K562 (cell line): ENCODE data around the gene ATP23. TPM values are rescaled to one million over a fixed set of nuclear protein-coding genes. Genes with fewer than 3 reads are reported as not detected.

ENCODE experiments used
- AFF4 ChIP-seq: sonication (generic); formaldehyde crosslinking; IDR thresholded peaks from 2 replicates; pipeline ENCODE4 v1.8.0; 2023; ENCODE audit warnings: mild to moderate bottlenecking, missing genetic modification reagents
- DIDO1 ChIP-seq: fragments of 450-650 bp; IDR thresholded peaks from 2 replicates; pipeline ENCODE4 v1.6.1; 2016; ENCODE audit warnings: low read depth, missing biosample characterization, missing genetic modification characterization
- ELF2 ChIP-seq: fragments of 250-450 bp; sonication (Bioruptor Pico); IDR thresholded peaks from 2 replicates; pipeline ENCODE4 v1.5.0; 2021; ENCODE audit warnings: mild to moderate bottlenecking
- EWSR1 ChIP-seq: fragments of 450-650 bp; IDR thresholded peaks from 2 replicates; pipeline ENCODE4 v1.6.1; 2018; ENCODE audit warnings: borderline replicate concordance, mild to moderate bottlenecking, low read depth, moderate library complexity; ENCODE audit not compliant: partially characterized antibody
- GABPB2 ChIP-seq: fragments of 250-450 bp; sonication (Bioruptor Pico); conservative IDR thresholded peaks from 2 replicates; pipeline ENCODE4 v1.5.1; 2021; ENCODE audit warnings: mild to moderate bottlenecking
- MEF2A ChIP-seq: IDR thresholded peaks from 2 replicates; pipeline ENCODE4 v1.6.1; 2011; ENCODE audit warnings: low read depth, mild to moderate bottlenecking, low read length, moderate library complexity; ENCODE audit not compliant: control insufficient read depth
- NBN ChIP-seq: fragments of 450-650 bp; IDR thresholded peaks from 2 replicates; pipeline ENCODE4 v1.6.1; 2016; ENCODE audit warnings: low read depth, mild to moderate bottlenecking
- NRF1 ChIP-seq, 2 experiments: fragments of 450-650 bp; IDR thresholded peaks in 1 of 2; conservative IDR thresholded peaks in 1 of 2; 2 replicates each; pipeline ENCODE4 v1.6.1; 2014; ENCODE audit warnings: mild to moderate bottlenecking in 2 of 2
- PTTG1 ChIP-seq: fragments of 450-650 bp; IDR thresholded peaks from 2 replicates; pipeline ENCODE4 v1.6.1; 2016; ENCODE audit warnings: low read depth, mild to moderate bottlenecking, missing genetic modification characterization, missing compliant biosample characterization
- SOX6 ChIP-seq: fragments of 450-650 bp; IDR thresholded peaks from 2 replicates; pipeline ENCODE4 v1.6.1; 2014; ENCODE audit warnings: mild to moderate bottlenecking
- ZNF133 ChIP-seq: fragments of 250-450 bp; sonication (Bioruptor Pico); IDR thresholded peaks from 2 replicates; pipeline ENCODE4 v1.4.0; 2020; ENCODE audit warnings: mild to moderate bottlenecking
- ZNF449 ChIP-seq: fragments of 250-450 bp; sonication (Bioruptor Pico); IDR thresholded peaks from 2 replicates; pipeline ENCODE4 v1.8.0; 2022; ENCODE audit warnings: moderate library complexity, mild to moderate bottlenecking, inconsistent platforms
- ZNF584 ChIP-seq: fragments of 200-800 bp; sonication (Bioruptor generic); IDR thresholded peaks from 2 replicates; pipeline ENCODE4 v1.6.1; 2016; ENCODE audit warnings: low read depth, mild to moderate bottlenecking, missing genetic modification characterization, missing compliant biosample characterization
- polyA plus RNA-seq, 8 experiments: library from polyadenylated mRNA; depleted of rRNA in 4 of 8; stranded (reverse) in 5 of 8; unstranded in 3 of 8; fragments of >200 nt; fragmentation: Nextera tagmentation in 2 of 8; fragmentation: Illumina TruSeq in 1 of 8; extraction: Ambion mirVana in 2 of 8; extraction: Trizol in 1 of 8; gene quantifications; 2 replicates each; pipeline versions ENCODE4 v1.2.1 to v1.2.3, GENCODE V29; 2011 to 2014; ENCODE audit warnings: inconsistent platforms in 1 of 8, missing spikeins in 1 of 8
- total RNA-seq, 7 experiments: library from RNA; depleted of rRNA in 6 of 7; stranded (reverse); fragments of >200 nt in 6 of 7; fragmentation: Illumina TruSeq in 2 of 7; extraction: Trizol in 2 of 7; gene quantifications; 2 replicates each; pipeline versions ENCODE4 v1.2.1 to v1.2.3, GENCODE V29; 2011 to 2021; ENCODE audit warnings: low replicate concordance in 1 of 7
- TF ChIP-seq, protein P1 (sequence below), 2 experiments: fragments of 450-650 bp; IDR thresholded peaks; 2 replicates each; pipeline ENCODE4 v1.6.1; 2018; ENCODE audit warnings: mild to moderate bottlenecking in 2 of 2, low read depth in 1 of 2; ENCODE audit not compliant: partially characterized antibody in 2 of 2
- TF ChIP-seq, protein P2 (sequence below): sonication (generic); formaldehyde crosslinking; IDR thresholded peaks from 2 replicates; pipeline ENCODE4 v1.8.1; 2022; ENCODE audit warnings: missing genetic modification reagents

The ATP23 gene
- total and polyA plus RNA-seq, 9 of the 15 experiments (the other 6 are each of a cell fraction or from before 2014, with no cell fraction given), result 8.3 to 53.7 (median 28.5) TPM

- TF ChIP-seq, protein P1, sequence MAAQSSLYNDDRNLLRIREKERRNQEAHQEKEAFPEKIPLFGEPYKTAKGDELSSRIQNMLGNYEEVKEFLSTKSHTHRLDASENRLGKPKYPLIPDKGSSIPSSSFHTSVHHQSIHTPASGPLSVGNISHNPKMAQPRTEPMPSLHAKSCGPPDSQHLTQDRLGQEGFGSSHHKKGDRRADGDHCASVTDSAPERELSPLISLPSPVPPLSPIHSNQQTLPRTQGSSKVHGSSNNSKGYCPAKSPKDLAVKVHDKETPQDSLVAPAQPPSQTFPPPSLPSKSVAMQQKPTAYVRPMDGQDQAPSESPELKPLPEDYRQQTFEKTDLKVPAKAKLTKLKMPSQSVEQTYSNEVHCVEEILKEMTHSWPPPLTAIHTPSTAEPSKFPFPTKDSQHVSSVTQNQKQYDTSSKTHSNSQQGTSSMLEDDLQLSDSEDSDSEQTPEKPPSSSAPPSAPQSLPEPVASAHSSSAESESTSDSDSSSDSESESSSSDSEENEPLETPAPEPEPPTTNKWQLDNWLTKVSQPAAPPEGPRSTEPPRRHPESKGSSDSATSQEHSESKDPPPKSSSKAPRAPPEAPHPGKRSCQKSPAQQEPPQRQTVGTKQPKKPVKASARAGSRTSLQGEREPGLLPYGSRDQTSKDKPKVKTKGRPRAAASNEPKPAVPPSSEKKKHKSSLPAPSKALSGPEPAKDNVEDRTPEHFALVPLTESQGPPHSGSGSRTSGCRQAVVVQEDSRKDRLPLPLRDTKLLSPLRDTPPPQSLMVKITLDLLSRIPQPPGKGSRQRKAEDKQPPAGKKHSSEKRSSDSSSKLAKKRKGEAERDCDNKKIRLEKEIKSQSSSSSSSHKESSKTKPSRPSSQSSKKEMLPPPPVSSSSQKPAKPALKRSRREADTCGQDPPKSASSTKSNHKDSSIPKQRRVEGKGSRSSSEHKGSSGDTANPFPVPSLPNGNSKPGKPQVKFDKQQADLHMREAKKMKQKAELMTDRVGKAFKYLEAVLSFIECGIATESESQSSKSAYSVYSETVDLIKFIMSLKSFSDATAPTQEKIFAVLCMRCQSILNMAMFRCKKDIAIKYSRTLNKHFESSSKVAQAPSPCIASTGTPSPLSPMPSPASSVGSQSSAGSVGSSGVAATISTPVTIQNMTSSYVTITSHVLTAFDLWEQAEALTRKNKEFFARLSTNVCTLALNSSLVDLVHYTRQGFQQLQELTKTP (IDR thresholded peaks at IDR 0.05; ENCODE audit: low read depth in 1 of 2, partially characterized antibody in 2 of 2), result peak in 1 of 2 experiments; percentile 29
- TF ChIP-seq SOX6 (peak; percentile 73), DIDO1 (tag) (peak; percentile 70), EWSR1 (no peak), NRF1 (conservative IDR thresholded peaks at IDR 0.05 in 1 of 2, IDR thresholded peaks at IDR 0.05 in 1 of 2) (peak; percentile 47 to 60; a peak in 3 of 4 replicates), ZNF584 (CRISPR knock-in tag) (no peak), NBN (no peak), GABPB2 (CRISPR knock-in tag) (no peak), PTTG1 (no peak), AFF4 (CRISPR knock-in tag) (peak; percentile 78; the same call in 1 of the 2 replicates), ZNF449 (CRISPR knock-in tag) (no peak), MEF2A (no peak), ZNF133 (CRISPR knock-in tag) (no peak), ELF2 (CRISPR knock-in tag) (peak; percentile 93)
- TF ChIP-seq, protein P2, sequence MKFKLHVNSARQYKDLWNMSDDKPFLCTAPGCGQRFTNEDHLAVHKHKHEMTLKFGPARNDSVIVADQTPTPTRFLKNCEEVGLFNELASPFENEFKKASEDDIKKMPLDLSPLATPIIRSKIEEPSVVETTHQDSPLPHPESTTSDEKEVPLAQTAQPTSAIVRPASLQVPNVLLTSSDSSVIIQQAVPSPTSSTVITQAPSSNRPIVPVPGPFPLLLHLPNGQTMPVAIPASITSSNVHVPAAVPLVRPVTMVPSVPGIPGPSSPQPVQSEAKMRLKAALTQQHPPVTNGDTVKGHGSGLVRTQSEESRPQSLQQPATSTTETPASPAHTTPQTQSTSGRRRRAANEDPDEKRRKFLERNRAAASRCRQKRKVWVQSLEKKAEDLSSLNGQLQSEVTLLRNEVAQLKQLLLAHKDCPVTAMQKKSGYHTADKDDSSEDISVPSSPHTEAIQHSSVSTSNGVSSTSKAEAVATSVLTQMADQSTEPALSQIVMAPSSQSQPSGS (CRISPR knock-in tag), result no peak
Measured at GRCh38 chr12:57935839-57936512, 5.4 kb upstream of the ATP23 start (continued).
